ENCODE data around the gene DNAL1. TPM values are rescaled to one million over a fixed set of nuclear protein-coding genes. Genes with fewer than 3 reads are reported as not detected.

Gene DNAL1
- total and polyA plus RNA-seq, 2 of the 4 experiments (the other 2 are of a cell fraction) = 4.5 to 5.4 TPM

DNA sequence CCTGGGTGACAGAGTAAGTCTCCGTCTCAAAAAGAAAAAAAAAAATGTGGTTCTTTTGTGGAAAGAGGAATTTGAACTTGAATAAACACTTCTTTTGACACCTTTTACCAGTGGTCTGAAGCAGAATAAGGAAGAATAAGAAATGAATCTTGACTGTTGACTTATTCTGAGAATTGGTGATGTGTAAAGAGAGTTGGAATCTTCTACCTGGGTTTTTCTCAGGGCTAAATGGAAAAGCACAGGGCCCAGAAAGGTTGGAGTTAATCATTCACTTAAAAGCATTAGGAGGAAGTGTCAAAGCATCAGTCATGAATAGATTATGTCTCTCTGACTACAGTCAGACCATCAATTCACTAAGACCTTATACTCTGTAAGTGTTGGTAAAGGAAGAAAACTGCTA lies 55.5 kb downstream of the DNAL1 start:
- no peak overlapping the region for H3K4ac ChIP-seq (ENCODE audit: low read depth, low read length)
- no peak overlapping the region for H2BK15ac ChIP-seq (ENCODE audit: low read depth, low read length)
- no peak overlapping the region for H2AK9ac ChIP-seq (replicated peaks; ENCODE audit: low read depth, low read length, poor library complexity)
- CTCF ChIA-PET = no interaction called here
- TF ChIP-seq CEBPB (IDR thresholded peaks at IDR 0.05; ENCODE audit: low read depth, low read length) (no peak), SMC3 (IDR thresholded peaks at IDR 0.05; ENCODE audit: low read depth, low read length) (no peak), MAFK (IDR thresholded peaks at IDR 0.05; ENCODE audit: low read depth, low read length) (no peak), RCOR1 (IDR thresholded peaks at IDR 0.05; ENCODE audit: insufficient replicate concordance, low read length) (no peak), RAD21 (IDR thresholded peaks at IDR 0.05; ENCODE audit: low read length) (no peak), POLR2A (IDR thresholded peaks at IDR 0.05; ENCODE audit: low read depth, low read length) (no peak), MXI1 (IDR thresholded peaks at IDR 0.05; ENCODE audit: borderline replicate concordance, low read depth, low read length) (no peak), NFE2L2 (IDR thresholded peaks at IDR 0.05; ENCODE audit: low read depth, low read length) (no peak), BHLHE40 (IDR thresholded peaks at IDR 0.05; ENCODE audit: low read depth, low read length) (no peak), RFX5 (IDR thresholded peaks at IDR 0.05; ENCODE audit: low read depth, low read length) (no peak), FOS (IDR thresholded peaks at IDR 0.05; ENCODE audit: low read depth, low read length) (no peak), MAZ (IDR thresholded peaks at IDR 0.05; ENCODE audit: borderline replicate concordance, low read depth, low read length) (no peak), CHD1 (IDR thresholded peaks at IDR 0.05; ENCODE audit: low read depth, low read length) (no peak)
- TF ChIP-seq, protein P1, sequence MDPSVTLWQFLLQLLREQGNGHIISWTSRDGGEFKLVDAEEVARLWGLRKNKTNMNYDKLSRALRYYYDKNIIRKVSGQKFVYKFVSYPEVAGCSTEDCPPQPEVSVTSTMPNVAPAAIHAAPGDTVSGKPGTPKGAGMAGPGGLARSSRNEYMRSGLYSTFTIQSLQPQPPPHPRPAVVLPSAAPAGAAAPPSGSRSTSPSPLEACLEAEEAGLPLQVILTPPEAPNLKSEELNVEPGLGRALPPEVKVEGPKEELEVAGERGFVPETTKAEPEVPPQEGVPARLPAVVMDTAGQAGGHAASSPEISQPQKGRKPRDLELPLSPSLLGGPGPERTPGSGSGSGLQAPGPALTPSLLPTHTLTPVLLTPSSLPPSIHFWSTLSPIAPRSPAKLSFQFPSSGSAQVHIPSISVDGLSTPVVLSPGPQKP (IDR thresholded peaks at IDR 0.05; ENCODE audit: borderline replicate concordance, low read depth, low read length) = no peak
- TF ChIP-seq, protein P2, sequence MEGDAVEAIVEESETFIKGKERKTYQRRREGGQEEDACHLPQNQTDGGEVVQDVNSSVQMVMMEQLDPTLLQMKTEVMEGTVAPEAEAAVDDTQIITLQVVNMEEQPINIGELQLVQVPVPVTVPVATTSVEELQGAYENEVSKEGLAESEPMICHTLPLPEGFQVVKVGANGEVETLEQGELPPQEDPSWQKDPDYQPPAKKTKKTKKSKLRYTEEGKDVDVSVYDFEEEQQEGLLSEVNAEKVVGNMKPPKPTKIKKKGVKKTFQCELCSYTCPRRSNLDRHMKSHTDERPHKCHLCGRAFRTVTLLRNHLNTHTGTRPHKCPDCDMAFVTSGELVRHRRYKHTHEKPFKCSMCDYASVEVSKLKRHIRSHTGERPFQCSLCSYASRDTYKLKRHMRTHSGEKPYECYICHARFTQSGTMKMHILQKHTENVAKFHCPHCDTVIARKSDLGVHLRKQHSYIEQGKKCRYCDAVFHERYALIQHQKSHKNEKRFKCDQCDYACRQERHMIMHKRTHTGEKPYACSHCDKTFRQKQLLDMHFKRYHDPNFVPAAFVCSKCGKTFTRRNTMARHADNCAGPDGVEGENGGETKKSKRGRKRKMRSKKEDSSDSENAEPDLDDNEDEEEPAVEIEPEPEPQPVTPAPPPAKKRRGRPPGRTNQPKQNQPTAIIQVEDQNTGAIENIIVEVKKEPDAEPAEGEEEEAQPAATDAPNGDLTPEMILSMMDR (conservative IDR thresholded peaks at IDR 0.05; ENCODE audit: low read depth, low read length) = no peak
- TF ChIP-seq, protein P3, sequence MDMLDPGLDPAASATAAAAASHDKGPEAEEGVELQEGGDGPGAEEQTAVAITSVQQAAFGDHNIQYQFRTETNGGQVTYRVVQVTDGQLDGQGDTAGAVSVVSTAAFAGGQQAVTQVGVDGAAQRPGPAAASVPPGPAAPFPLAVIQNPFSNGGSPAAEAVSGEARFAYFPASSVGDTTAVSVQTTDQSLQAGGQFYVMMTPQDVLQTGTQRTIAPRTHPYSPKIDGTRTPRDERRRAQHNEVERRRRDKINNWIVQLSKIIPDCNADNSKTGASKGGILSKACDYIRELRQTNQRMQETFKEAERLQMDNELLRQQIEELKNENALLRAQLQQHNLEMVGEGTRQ (IDR thresholded peaks at IDR 0.05; ENCODE audit: low read depth, low read length) = no peak
- no peak overlapping the region for H3K9ac ChIP-seq (ENCODE audit: low read depth, low read length)
- H3K79me1 ChIP-seq (ENCODE audit: low read depth in 1 of 2, low read length in 2 of 2) = no peaks in the 10 kb centered on the region; a peak in 1 of 4 replicates
- intact Hi-C loops (cut with micrococcal nuclease) = no loop called here
- H3K4me1 ChIP-seq (ENCODE audit: control insufficient read depth, insufficient read depth, low read length) = peaks cover 4% of the 10 kb centered on the region
- BruUV-seq (replicated peaks) = no TSS peak
- H3K56ac ChIP-seq (ENCODE audit: extremely low read depth, insufficient read depth, low read length) = no peak overlapping the region
- H4K91ac ChIP-seq (ENCODE audit: insufficient read depth, low read depth, low read length) = no peak overlapping the region
- no peak overlapping the region for H3K27ac ChIP-seq (ENCODE audit: insufficient read depth, low read length)
- no peak overlapping the region for H3K14ac ChIP-seq (replicated peaks; ENCODE audit: low read depth, low read length)
- no peak overlapping the region for H4K8ac ChIP-seq (ENCODE audit: low read depth in 2 of 2, low read length in 2 of 2)
- POLR2A ChIA-PET (ENCODE audit: unreplicated experiment) = no interaction called here
- ATAC-seq (ENCODE audit: low read depth) (no peak), DNase-seq (no peak)
- in situ Hi-C loops (cut with MboI; ENCODE audit: low sequenced_read_pairs) = no loop called here
- dilution Hi-C loops (cut with HindIII; ENCODE audit: low sequenced_read_pairs, unreplicated experiment) = no loop called here
- no peak overlapping the region for H3K23ac ChIP-seq (ENCODE audit: low read depth, low read length)
- H3K9me3 ChIP-seq (ENCODE audit: control insufficient read depth, insufficient read depth, low read length) = no peaks in the 10 kb centered on the region
- no peak overlapping the region for H3K4me2 ChIP-seq (ENCODE audit: low read depth, low read length)
- H3K9me1 ChIP-seq (ENCODE audit: insufficient read depth, low read length) = no peaks in the 10 kb centered on the region
- no peak overlapping the region for H3K18ac ChIP-seq (ENCODE audit: low read depth, low read length)
- H4K20me1 ChIP-seq (ENCODE audit: insufficient read depth, low read length) = no peaks in the 10 kb centered on the region
- WGBS, 2 experiments (ENCODE audit: extremely low coverage in 2 of 2, insufficient read length in 1 of 2) = no CpG with 5 or more reads among the region's 1 CpG
- H3K27me3 ChIP-seq (ENCODE audit: control insufficient read depth, insufficient read depth, low read length) = no peaks in the 10 kb centered on the region
- H4K5ac ChIP-seq (ENCODE audit: low read depth, low read length) = no peak overlapping the region
- no peaks in the 10 kb centered on the region for H3K36me3 ChIP-seq (ENCODE audit: control insufficient read depth, insufficient read depth, low read length)
- H2BK5ac ChIP-seq (ENCODE audit: low read depth, low read length, poor library complexity, severe bottlenecking) = no peak overlapping the region
- H3K4me3 ChIP-seq (ENCODE audit: insufficient read depth, low read depth, low read length) = no peak overlapping the region
- no peak overlapping the region for H2AFZ ChIP-seq (replicated peaks; ENCODE audit: low read length, poor library complexity)
- no peak overlapping the region for H2BK120ac ChIP-seq (ENCODE audit: low read depth, low read length)
- no peak overlapping the region for H2BK20ac ChIP-seq (ENCODE audit: low read depth, low read length)
- H2AK5ac ChIP-seq (ENCODE audit: low read depth, low read length) = no peak overlapping the region

Data from IMR-90 (cell line).